HG03442 (cell line): Measurements from ENCODE around the gene ZNF185.
A peak's percentile ranks its signal among the peaks of the same experiment; 100 is the strongest.

ENCODE experiments used
- ATAC-seq: cut with Tn5 transposase; IDR thresholded peaks from one replicate; pipeline ENCODE4 v1.9.1; 2021; ENCODE audit warnings: mild to moderate bottlenecking, moderate library complexity; ENCODE audit not compliant: unreplicated experiment

The ZNF185 gene

DNA sequence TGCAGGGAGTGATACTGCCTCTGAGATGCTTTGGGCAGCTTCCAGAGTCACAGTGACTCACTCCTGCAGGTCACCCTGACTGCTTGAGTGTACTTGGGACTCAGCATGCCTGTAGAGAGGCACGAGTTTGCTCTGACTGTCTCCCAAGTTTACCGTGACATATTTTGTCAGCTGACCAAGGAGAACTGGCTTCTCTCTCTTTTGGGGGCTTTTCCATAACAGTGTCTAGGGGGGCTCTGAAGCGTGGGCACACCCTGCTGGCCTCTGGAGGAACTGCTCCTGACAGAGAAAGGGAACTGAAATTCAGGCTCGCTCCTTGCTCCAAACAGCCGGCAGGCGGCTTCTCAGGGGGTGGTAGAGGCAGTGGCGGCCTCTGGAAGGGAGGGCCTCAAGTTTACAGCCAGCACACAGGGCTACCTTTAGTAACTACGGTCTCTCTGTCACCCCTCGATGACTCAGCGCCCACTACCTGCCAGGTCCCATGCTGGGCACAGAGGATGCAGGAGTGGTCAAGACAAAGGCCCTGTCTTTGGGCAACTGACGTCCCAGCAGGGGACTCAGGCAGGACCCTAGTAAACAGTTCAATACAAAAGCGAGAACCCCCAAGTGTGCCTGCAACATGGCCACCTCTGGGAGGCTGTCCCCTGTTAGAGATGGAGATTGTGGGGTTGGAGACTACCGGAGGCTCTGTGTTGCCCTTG, 17.8 kb downstream of the ZNF185 start:
- peak; percentile 84 for ATAC-seq

DNA sequence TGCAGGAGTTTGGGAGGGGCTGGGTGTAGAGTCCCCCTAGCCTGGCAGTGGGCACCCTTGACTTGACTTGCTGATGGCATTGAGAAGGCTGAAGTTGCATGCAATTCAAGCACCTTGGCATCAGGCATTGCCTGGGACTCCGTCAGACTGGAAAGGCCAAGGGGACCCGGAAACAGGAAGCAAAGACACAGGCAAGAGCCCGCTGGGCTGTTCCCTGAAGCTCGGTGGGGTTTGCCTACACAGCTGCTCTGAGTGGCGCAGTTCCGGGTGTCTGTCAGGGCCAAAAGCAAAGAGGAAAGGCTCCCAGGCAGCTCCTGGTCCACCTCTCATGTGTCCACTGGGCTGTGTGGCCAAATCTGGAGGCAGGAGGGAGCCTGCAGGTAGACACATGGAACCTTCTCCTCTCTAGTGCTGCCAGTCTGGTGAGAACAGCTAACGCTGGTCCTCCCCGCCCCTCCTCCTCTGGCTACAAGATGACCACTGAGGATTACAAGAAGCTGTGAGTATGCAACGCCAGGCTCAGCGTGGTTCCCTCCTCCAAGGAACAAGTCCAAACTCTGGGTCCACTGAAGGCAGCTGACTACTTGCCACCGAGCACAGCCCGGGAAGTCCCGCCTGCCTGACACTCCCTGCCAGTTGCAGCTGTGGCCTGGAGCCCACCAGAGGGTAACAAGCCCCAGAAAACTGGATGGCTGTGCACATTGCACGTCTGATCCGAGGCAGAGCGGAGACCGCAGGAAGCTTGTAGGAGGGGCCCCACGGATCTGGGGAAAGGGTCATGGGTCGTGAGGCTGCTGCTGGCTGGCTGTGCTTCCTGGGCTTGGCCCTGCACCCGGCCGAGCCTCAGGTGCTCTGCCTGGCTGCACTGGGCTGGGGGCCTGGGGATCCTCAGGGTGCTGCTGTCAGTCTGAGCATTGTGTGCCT, 20.1 kb downstream of the ZNF185 start:
- ATAC-seq, result no peak

DNA sequence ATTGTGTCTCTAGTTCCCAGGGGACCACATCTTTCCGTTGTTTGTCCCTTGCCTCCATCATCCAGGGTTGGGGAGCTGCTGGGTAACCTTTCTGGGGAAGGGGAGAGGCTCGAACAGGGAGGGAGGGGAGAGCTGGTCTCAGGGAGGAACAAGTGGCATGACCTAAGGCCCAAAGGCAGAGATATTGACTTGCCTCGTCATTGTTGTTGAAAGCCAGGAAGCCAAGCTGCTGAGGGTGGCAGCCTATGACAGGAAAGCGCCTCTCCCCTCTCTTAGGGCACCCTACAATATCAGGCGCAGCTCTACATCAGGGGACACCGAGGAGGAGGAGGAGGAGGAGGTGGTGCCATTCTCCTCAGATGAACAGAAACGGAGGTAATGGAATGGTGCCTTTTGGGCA, 20.8 kb downstream of the ZNF185 start:
- no peak for ATAC-seq

DNA sequence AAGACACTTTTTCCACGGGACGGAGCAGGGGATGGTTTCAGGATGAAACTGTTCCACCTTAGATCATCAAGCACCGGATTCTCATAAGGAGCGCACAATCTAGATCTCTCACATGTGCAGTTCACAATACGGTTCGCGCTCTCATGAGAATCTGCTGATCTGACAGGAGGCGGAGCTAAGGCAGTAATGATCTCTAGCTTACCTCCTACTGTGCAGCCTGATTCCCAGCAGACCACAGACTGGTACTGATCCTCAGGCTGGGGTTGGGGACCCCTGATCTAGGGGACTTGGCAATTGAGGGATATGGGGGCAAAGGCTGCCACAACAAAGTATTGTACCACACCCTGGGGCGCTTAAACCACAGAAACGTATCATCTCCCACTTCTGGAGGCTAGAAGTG, 25.7 kb downstream of the ZNF185 start:
- no peak for ATAC-seq

DNA sequence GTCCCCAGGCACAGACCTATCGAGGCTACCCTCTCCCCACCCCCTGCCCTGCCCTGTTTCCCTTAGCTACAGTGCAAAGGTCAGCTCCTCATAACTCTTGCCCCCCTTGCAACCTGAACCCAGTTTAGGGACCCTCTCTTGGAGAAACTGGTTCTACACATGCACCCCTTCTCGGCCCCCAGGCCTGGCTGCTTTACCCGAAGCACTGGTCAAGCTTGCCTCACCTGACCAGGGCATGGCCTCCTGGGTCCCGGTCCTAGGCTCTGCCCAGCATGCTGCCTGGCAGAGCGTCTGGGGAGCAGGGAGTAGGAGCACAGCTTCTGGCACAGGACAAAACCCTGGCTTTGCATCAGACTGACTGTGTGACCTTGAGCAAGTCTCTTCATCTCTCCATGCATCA, 28.0 kb downstream of the ZNF185 start:
- no peak for ATAC-seq

DNA sequence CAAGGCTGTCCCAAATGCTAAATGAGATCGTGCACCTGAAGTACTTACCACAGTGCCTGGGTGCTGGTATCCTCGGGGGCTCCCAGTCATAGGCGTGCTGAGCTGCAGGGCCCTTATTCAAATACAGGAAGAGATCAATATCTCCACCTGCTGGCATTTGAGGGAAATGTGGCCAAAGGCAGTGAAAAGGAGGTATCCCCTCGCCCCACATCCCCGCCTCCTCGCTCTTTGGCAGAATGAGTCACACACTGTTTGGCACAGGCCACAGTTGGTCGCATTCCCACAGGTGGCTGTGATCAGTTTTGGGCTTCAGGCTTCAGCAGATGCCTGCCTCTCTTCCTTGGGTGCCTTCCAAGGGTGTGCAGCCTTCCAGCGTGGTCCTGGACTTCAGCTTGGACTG, 28.4 kb downstream of the ZNF185 start:
- ATAC-seq, result peak; percentile 86

DNA sequence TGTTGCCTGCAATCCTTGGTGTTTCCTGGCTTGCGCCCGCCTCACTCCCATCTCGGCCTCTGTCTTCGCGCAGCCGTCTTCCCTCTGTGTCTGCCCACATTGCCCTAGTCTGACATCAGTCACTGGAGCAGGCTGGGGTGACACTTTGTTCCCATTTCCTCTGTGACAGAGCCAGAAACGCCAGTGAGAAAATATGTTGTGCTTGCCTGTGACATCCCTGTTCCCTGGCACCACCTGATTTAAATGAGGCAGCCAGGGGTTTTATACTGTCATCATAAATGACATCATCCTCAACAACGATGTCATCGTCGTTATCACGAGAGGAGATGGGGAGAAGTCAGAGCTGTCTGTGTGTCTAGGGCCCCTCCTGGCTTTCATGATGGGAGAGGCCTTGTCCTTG, 29.1 kb downstream of the ZNF185 start:
- ATAC-seq, result no peak

DNA sequence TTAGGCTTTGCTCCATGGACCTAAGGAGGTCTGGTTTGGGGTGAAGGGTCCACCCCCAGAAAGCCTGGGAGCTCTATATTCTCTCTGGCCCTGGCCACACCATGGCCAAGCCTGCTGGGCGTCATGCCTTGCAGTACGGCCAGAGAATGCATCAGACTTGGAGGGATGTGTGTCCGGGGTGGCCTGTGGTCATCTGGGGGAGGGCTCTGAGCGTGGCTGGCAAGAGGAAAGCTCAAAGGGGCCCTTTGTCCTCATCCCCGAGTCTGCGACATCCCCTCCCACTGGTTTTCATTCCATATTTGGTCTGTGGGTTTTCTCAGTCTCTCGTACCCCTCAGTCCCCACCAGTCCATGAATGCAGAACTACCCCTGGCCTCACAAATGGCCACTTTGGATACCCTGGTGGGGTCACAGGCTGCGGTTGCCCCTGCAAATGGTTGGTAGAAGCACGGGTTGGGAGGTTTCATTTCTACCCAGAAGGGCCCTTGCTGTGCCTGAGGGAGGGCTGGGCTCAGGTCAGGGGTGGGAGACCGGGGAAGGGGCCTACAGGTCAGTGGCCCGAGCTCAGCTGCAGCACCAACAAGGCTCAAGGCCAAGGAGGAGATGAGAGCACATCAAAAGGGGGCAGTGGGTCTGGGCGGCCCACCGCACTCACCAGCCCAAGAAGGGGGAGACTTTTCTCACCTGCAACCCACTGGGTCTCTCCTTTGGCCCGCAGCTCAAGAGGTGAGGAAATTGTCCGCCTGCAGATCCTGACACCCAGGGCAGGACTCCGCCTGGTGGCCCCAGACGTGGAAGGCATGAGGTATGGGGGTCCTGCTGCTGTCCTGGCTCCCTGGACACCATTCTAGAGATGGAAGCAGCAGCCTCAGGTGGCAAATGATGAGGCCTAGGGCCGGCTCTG, 30.2 kb downstream of the ZNF185 start:
- no peak for ATAC-seq

DNA sequence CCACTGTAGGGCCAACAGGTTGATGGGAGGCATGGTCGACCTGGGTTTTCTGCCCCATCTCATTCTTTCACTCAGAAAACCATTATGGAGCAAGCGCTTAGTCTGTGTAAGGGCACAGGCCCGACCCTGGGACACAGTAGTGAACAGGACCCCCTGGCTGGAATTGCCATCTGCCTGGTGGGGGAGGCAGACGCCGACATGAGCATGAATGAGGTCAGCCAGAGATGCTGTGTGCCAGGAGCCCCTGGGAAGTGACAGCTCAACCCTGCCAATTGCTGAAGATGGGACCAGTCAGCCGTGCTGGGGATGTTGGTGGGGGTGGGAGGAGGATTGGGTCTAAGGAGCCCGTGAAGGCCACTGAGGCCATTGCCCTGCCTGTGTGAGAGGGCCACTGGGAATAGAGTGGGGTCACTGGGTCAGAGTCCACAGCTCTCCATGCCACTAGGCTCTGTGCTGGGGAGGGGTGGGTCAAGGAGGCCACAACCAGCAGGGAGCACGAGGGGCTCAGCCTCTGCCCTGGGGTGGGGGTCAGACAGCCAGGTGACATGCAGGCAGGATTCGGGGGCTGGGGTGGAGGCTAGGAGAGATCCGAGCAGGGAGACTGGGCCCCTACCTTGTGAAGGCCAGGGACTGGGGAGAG, 31.0 kb downstream of the ZNF185 start:
- no peak for ATAC-seq

DNA sequence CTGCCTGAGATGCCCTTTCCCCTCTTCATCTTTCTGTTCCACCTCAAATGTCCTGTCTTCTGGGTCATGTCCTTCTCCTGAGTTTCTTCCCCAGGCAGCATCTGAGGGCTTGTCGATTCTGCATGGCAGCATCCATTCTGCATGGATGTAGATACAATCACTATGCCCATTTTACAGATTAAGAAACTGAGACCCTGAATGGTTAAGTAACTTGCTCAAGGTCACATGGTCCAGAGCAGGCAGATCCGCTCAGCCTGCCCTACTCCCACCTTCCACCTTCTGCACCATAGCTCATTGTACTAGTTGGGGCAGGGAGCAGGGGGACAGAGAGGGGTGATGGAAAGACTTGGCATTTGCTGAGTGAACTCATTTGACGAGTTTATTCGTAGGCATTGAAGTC, 32.0 kb downstream of the ZNF185 start:
- no peak for ATAC-seq

DNA sequence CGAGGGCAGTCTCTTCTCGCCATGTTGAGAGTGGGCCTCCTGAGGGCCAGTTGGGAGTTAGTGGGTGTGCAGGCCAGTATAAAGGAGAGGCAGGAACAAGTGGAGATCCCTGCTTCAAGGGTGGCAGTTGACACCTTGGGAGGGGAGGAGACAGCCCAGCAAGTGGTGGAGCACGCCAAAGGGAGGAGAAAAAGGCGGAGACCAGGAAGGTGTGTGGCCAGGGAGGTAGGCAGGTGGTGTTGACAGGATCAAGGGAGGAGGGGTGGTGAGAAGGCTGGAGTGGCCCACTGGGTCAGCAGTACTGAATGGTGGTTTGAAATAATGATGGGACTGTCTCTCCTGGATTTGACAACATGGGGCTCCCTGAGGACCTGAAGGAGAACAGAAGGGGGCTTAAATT, 32.6 kb downstream of the ZNF185 start:
- no peak for ATAC-seq

DNA sequence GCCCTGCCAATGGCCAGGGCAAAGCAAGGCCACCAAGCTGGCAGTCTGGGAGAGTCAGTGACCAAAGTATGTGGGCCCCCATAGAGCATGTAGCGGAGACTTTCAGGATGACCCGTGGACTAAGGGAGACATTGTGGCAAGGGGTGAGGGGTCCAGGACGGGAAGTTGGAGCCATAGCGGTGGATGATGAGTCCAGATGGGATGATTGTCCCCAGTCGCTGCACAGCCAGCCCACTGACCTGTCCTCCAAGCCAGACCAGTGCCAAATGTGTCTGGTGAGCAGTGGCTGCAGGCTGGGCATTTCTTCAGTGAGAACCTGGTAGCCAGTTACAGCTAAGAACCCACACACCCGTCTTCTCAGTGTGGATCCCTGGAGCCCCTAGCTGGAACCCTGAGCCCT, 34.3 kb downstream of the ZNF185 start:
- ATAC-seq, result no peak

DNA sequence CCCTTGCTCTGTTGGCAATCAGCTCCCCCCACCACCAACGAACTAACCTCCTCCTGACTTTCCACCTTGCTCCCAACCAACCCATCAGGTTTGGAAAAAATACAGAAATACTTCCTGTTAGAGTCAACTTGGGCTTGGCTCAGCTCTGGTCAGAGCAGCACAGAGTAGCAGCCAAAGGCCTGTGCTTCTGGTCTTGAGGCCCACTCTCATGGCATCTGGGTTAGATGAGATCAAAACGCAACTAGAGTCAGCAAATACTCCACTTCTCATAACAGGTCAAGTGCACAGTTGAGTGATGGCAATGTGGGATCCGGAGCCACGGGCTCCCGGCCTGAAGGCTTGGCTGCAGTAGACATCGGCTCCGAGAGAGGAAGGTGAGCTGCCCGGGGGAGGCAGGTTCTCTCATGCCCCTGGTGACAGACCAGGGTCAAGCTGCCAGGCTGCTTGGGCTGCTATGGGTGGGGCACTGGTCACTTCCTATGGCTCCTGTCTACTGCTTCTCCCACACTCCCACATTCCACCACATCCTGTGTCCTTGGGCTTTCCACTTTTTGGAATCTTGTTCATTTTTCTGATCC, 34.8 kb downstream of the ZNF185 start:
- ATAC-seq, result no peak

DNA sequence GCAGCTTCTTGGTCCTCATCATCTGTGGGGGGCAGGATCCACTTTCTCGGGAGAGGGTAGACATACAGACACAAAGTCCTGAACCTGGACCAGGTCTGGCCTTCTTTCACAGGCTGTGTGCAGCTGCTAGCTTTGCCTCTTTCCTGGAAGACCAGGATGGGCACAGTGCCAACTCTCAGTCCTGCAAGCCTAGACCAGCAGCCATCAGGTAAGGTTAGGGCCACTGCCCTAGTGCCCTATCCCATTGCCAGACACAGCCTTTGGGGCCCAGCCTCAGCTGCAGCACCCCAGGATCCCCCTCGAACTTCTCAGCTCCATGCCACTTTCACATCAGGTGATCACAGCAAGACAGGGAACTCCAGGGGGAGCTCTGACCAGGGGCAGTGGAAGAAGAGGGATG, 38.4 kb downstream of the ZNF185 start:
- no peak for ATAC-seq

DNA sequence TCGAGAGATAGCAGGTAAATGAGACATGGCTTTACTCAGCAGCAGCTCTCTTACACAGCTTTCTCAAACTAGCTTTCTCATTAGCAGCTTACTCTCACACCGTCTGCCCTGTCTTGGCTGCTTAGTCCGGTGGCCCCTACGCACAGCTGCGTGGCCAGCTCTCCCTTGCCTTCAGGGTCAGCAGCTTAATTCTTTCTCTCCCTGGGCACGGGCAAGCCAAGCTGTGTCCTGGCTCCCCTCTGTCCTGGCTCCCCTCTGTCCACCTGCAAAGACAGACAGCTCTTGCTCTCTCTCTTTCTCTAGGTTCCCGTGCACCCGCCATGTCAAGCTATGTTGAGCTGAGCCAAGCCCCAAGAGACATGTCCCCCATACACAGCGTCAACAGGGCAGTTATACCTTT, 39.4 kb downstream of the ZNF185 start:
- ATAC-seq, result no peak

DNA sequence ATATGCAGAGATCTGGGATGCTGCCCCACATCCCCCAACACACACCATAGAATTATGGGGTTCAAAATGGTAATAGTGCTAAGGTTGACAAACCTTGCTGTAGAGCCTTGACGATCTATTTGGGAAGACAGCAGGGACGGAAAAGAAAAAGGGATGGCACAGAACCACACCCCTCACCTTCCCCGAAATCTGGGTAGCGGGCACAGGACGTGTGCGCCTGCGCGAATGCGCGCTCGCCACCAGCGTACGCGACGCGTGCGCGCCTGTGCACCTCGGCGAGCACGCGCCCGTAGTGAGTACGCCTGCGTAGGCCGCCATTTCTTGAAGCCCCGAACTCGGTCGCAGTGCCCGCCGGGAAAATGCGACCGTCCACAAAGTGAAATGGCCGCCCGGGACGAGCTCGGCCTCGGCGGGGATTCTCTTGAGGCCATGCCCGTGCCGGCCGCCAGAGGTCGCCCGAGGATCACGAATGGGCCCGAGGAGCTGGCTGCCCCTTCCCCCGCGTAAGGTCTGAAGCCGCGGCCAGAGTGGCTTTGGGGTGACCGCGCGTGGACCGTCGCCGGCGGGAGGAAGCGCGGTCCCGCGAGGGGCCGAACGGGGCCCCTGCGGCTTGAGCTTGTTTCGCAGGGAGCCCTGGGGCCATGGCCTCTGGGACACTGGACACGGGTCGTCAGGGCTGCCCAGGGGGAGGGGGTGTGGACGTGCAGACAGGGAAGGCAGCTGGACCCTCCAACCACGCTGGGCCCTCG, 43.6 kb downstream of the ZNF185 start:
- ATAC-seq, result peak; percentile 92

DNA sequence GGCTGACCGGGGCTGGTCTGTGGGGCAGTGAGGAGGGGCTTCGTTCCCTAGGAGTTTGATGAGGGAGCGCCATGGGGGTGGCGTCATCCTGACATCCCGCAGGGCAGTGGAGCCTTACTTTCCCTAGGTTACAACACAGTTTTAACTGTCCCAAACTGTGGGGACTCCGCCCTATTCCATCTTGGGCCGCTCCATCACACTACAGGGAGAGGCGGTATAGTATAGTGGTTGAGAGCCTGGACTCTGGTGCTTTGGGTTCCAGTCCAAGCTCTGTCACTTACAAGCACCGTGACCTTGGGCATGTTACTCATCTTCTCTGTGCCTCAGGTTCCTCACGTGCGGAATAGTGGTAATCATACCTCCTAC, 44.2 kb downstream of the ZNF185 start:
- ATAC-seq, result no peak

DNA sequence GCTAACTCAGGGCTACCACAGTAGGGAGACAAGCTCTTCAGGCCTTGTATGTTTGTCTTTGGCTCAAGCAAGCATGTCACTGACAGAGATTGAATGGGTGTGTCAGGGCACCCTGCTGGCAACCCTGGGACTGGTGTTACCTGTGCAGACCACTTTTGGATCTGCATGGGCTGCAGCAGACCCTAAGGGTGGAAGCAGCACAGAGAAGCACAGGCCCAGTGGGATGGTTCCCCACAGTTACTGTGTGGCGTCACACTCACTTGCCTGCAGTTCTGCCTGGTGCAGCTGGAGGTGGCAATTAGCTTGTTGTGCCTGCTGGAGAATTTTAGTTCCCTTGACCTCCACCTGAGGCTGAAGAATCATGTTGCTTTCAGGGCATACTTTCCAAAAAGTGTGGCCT, 46.0 kb downstream of the ZNF185 start:
- ATAC-seq, result no peak

DNA sequence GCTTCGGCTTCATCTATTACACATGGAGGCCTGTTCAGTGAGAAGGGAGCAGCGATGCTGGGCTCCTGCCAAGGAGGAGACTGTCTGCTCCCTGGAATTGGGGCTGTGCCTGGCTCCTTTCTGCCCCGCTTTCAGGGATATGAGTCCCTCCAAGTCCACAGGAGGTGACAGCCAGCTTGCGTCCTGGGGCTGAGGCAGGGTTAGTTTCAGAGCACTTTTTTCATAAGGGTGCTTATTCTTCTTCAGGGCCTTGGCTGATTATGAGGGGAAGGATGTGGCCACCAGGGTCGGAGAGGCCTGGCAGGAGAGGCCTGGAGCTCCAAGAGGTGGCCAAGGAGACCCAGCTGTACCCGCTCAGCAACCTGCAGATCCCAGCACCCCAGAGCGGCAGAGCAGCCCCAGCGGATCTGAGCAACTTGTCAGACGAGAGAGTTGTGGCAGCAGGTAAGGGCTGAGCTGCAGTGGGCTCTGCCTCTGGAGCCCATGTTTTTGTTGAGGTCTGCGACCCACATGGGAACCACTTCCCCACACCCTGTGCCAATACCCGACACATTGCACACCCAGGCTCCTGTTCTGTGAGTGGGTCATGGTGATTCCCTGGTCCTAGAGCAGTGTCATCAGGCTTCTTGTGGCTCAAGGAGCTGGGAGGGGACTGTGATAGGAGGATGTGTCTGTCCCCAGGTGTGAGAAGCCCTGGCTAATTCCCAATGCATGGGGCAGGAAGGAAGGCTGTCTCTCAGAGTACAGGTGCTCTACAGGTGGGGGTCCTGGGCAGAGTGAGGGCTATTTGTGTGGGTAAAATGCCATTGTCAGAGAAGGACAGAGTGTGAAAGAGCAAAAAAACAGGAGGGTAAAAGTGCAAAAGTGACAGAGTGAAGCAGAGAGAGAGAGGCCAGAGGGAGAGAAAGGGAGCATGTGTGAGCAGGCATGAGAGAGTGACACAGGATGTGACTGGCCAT, 47.4 kb downstream of the ZNF185 start:
- ATAC-seq, result no peak
